Measurements from ENCODE around the gene GEMIN5. TPM values are rescaled to one million over a fixed set of nuclear protein-coding genes. Genes with fewer than 3 reads are reported as not detected.

The GEMIN5 gene
- total and polyA plus RNA-seq, 8 donors: 10.2 to 24.7 (median 22.7) TPM

GRCh38 chr5:154948313-154948712 lies 10.3 kb upstream of the GEMIN5 start:
- intact Hi-C loops (cut with DNase I): no loop called here

DNA sequence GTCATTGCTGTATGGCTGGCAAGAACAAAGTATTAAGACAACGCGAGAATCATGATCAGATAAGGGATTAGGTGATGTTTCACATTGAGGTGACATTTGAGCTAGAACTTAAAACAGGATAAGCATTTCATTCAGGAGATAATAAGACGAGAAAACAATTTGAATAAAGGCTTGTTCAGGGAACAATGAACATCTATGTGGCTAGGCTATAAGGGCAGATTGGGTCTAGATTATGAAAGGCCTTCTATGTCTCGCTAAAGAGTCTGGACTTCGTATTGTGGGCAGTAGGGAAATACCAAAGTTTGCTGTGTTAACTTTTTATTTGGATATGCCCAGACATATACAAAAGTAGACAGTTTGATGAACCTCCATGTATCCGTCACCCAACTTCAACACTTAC lies 9.8 kb upstream of the GEMIN5 start:
- TF ChIP-seq, protein P1, sequence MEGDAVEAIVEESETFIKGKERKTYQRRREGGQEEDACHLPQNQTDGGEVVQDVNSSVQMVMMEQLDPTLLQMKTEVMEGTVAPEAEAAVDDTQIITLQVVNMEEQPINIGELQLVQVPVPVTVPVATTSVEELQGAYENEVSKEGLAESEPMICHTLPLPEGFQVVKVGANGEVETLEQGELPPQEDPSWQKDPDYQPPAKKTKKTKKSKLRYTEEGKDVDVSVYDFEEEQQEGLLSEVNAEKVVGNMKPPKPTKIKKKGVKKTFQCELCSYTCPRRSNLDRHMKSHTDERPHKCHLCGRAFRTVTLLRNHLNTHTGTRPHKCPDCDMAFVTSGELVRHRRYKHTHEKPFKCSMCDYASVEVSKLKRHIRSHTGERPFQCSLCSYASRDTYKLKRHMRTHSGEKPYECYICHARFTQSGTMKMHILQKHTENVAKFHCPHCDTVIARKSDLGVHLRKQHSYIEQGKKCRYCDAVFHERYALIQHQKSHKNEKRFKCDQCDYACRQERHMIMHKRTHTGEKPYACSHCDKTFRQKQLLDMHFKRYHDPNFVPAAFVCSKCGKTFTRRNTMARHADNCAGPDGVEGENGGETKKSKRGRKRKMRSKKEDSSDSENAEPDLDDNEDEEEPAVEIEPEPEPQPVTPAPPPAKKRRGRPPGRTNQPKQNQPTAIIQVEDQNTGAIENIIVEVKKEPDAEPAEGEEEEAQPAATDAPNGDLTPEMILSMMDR (IDR thresholded peaks at IDR 0.05): no peak
- H3K9me3 ChIP-seq: no peaks in the 10 kb centered on the region
- intact Hi-C loops (cut with DNase I): no loop called here
- no peaks in the 10 kb centered on the region for H3K36me3 ChIP-seq
- no peak overlapping the region for H3K27ac ChIP-seq
- H3K27me3 ChIP-seq: no peaks in the 10 kb centered on the region
- peaks cover 0 to 31% of the 10 kb centered on the region in 2 donors for H3K4me1 ChIP-seq
- DNase-seq (no peak), ATAC-seq (no peak)
- H3K4me3 ChIP-seq: no peak overlapping the region

More at GRCh38 chr5:154948313-154948712, 10.3 kb upstream of the GEMIN5 start:
- Histone ChIP-seq H3K27ac (no peak overlapping the region), H3K4me1 (peaks cover 0 to 25% of the 10 kb centered on the region in 2 donors), H3K4me3 (no peak overlapping the region), H3K36me3 (no peaks in the 10 kb centered on the region), H3K27me3 (no peaks in the 10 kb centered on the region), H3K9me3 (no peaks in the 10 kb centered on the region)
- ATAC-seq (no peak), DNase-seq (no peak)
- TF ChIP-seq, protein P1 (IDR thresholded peaks at IDR 0.05): no peak

- H3K36me3 ChIP-seq: no peaks in the 10 kb centered on the region
- TF ChIP-seq, protein P1 (IDR thresholded peaks at IDR 0.05): peak; percentile 51 to 53
- DNase-seq (no peak), ATAC-seq (peak; percentile 11)
- H3K4me1 ChIP-seq: peaks cover 15 to 46% of the 10 kb centered on the region in 2 donors
- no peak overlapping the region for H3K4me3 ChIP-seq
- no peak overlapping the region for H3K27ac ChIP-seq
- intact Hi-C loops (cut with DNase I): no loop called here
- no peaks in the 10 kb centered on the region for H3K9me3 ChIP-seq
- no peaks in the 10 kb centered on the region for H3K27me3 ChIP-seq
These were observed 7.8 kb upstream of the GEMIN5 start for GRCh38 chr5:154945695-154946301.

DNA sequence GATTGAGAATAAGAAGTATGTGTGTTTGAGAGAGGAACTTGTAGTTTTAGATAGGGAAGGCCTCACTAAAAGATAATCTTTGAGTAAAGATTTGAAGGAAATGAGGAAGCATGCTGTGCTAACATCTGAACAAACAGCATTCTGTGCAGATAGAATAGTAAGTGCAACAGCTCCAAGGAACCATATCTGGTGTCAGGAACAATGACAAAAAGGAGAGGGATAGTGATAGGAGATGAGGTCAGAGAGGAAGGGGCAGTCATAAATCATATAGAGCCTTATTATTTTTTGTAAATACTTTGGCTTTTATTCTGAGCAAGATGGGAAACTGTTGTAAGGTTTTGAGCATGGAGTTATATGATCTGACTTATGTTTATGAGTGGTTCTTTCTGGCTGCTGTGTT lies 6.7 kb upstream of the GEMIN5 start:
- no peaks in the 10 kb centered on the region for H3K36me3 ChIP-seq
- no peaks in the 10 kb centered on the region for H3K9me3 ChIP-seq
- H3K27ac ChIP-seq: no peak overlapping the region
- peaks cover 21 to 49% of the 10 kb centered on the region in 2 donors for H3K4me1 ChIP-seq
- no peaks in the 10 kb centered on the region for H3K27me3 ChIP-seq
- intact Hi-C loops (cut with DNase I): no loop called here
- TF ChIP-seq, protein P1 (IDR thresholded peaks at IDR 0.05): no peak
- ATAC-seq (no peak), DNase-seq (no peak)
- H3K4me3 ChIP-seq: no peak overlapping the region

GRCh38 chr5:154943527-154943926 lies 5.5 kb upstream of the GEMIN5 start:
- DNase-seq: no peak
- TF ChIP-seq, protein P1 (IDR thresholded peaks at IDR 0.05): no peak
- no peaks in the 10 kb centered on the region for H3K27me3 ChIP-seq
- H3K27ac ChIP-seq: no peak overlapping the region
- H3K4me1 ChIP-seq: peaks cover 21 to 52% of the 10 kb centered on the region in 2 donors
- intact Hi-C loops (cut with DNase I): no loop called here
- H3K36me3 ChIP-seq: no peaks in the 10 kb centered on the region
- no peaks in the 10 kb centered on the region for H3K9me3 ChIP-seq
- no peak for ATAC-seq
- no peak overlapping the region for H3K4me3 ChIP-seq
